ENCODE results near the gene IL33.

The IL33 gene

GRCh38 chr9:6301858-6302257 is 86.3 kb downstream of the IL33 start:
- no peak for DNase-seq
- no peak for TF ChIP-seq POLR2A (IDR thresholded peaks at IDR 0.05; ENCODE audit: low read length)
- TF ChIP-seq GATA1 (IDR thresholded peaks at IDR 0.05; ENCODE audit: low read depth, low read length), result no peak

GRCh38 chr9:6302417-6302816 is 86.8 kb downstream of the IL33 start:
- no peak for TF ChIP-seq POLR2A (IDR thresholded peaks at IDR 0.05; ENCODE audit: low read length)
- TF ChIP-seq GATA1 (IDR thresholded peaks at IDR 0.05; ENCODE audit: low read depth, low read length), result no peak

DNA sequence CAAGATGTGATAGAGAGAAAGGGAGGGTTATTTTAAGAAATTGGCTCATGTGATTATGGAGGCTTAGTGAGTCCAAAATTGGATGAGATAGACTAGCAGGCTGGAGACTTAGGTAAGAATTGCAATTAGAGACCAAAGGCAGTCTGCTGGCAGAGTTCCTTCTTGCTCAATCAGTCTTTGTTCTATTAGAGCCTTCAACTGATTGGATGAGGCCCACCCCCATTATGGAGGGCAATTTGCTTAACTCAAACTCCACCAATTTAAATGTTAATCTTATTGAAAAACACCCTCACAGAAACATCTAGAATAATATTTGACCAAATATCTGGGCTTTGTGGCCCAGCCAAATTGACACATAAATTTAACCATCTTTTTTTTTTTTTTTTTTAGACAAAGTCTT is 88.6 kb downstream of the IL33 start:
- TF ChIP-seq GATA1 (IDR thresholded peaks at IDR 0.05; ENCODE audit: low read depth, low read length) (no peak), POLR2A (IDR thresholded peaks at IDR 0.05; ENCODE audit: low read length) (no peak)

More at GRCh38 chr9:6302417-6302816, 86.8 kb downstream of the IL33 start:
- no peak for DNase-seq

DNA sequence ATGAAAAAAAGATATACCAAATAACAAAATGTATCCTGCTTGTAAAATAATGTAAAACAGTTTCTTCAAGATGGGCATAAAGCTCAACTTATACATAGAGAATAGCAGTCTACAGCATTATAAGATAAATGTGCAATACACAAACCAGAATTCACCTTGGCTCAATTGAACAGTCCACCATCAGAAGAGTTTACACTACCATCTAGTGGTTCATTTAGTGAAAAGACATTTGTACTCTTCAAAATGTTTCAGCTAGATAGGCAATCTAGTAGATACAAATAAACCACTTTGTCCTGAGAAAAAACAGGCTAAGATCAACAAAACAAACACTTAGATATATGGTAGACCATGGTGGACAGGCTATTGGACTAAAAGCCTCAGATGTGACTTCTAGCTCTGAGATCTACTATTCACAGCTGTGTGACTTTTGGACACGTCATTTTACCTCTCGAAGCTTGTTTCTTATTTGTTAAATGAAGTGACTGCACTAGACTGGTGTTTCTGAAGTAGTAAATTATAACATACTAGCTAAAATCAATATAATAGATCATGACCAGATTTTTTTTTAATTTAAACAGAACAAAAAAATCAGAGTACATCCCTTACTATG is 90.5 kb downstream of the IL33 start:
- peak; percentile 7 to 28 for DNase-seq
- TF ChIP-seq POLR2A (IDR thresholded peaks at IDR 0.05; ENCODE audit: low read length) (no peak), GATA1 (IDR thresholded peaks at IDR 0.05; ENCODE audit: low read depth, low read length) (no peak)

More for the DNA sequence above, 88.6 kb downstream of the IL33 start:
- DNase-seq, result no peak

All from erythroblast (primary cell).